ENCODE data around the gene VAMP5. TPM values are rescaled to one million over a fixed set of nuclear protein-coding genes. Genes with fewer than 3 reads are reported as not detected.

The VAMP5 gene
- total RNA-seq, 1 experiment from 2014 or later = 0.59 TPM

DNA sequence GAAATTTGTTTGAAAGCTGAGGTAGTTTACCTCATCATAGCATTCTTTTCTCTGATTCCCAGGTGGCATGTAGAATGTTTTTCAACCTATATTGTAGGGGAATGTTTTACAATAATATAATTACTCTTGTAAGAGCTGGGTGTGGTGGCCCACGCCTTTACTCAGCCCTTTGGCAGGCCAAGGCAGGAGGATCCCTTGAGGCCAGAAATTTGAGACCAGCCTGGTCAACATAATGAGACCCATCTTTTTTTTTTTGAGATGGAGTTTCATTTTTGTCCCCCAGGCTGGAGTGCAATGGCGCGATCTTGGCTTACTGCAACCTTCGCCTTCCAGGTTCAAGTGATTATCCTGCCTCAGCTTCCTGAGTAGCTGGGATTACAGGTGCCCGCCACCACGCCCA lies 35.4 kb downstream of the VAMP5 start:
- no peak overlapping the region for H3K27ac Mint-ChIP-seq
- Histone ChIP-seq H4K91ac (ENCODE audit: insufficient read length, low read depth, low read length) (no peak overlapping the region), H2BK15ac (ENCODE audit: low read depth, low read length) (no peak overlapping the region), H3K27me3 (ENCODE audit: insufficient read depth, low read length) (no peaks in the 10 kb centered on the region), H3K9me3 (ENCODE audit: control insufficient read depth, low read depth, low read length) (no peaks in the 10 kb centered on the region), H4K8ac (replicated peaks; ENCODE audit: insufficient read length, low read depth, low read length) (no peak overlapping the region), H3K27ac (ENCODE audit: insufficient read length, low read depth, low read length) (no peak overlapping the region), H3K23ac (ENCODE audit: insufficient read length, low read depth, low read length) (no peak overlapping the region), H3K9ac (ENCODE audit: extremely low read depth, insufficient read length, low read length) (no peak overlapping the region), H2AFZ (ENCODE audit: low read length) (no peak overlapping the region), H2BK12ac (ENCODE audit: insufficient read length, low read depth, low read length) (no peak overlapping the region), H2BK20ac (ENCODE audit: low read depth, low read length, poor library complexity, severe bottlenecking) (no peak overlapping the region), H2BK120ac (ENCODE audit: low read depth, low read length, poor library complexity, severe bottlenecking) (no peak overlapping the region), H3K4me1 (ENCODE audit: insufficient read depth, low read length) (no peaks in the 10 kb centered on the region; the same call in 1 of the 2 replicates), H3K23me2 (ENCODE audit: insufficient read length, low read depth, low read length, poor library complexity, severe bottlenecking) (no peaks in the 10 kb centered on the region), H3K4me2 (ENCODE audit: insufficient read depth, insufficient read length, low read length) (no peak overlapping the region), H3K56ac (ENCODE audit: insufficient read length, low read depth, low read length) (no peak overlapping the region), H3K4ac (ENCODE audit: low read depth, low read length) (no peak overlapping the region), H3K14ac (ENCODE audit: insufficient read depth, low read length) (no peak overlapping the region), H2BK5ac (ENCODE audit: insufficient read length, low read length) (no peak overlapping the region), H3K79me2 (ENCODE audit: insufficient read depth, low read length) (peaks cover 13% of the 10 kb centered on the region; the same call in 1 of the 2 replicates), H3K18ac (ENCODE audit: insufficient read length, low read depth, low read length) (no peak overlapping the region), H2AK5ac (ENCODE audit: insufficient read length, low read length) (no peak overlapping the region), H3T11ph (ENCODE audit: low read length) (no peak overlapping the region), H4K5ac (ENCODE audit: insufficient read length, low read depth, low read length) (no peak overlapping the region), H3K79me1 (ENCODE audit: insufficient read depth, low read depth, low read length, poor library complexity, severe bottlenecking) (peaks cover 18% of the 10 kb centered on the region), H4K20me1 (ENCODE audit: control insufficient read depth, insufficient read depth, insufficient read length) (no peaks in the 10 kb centered on the region)
- no peak overlapping the region for H3K4me3 Mint-ChIP-seq
- DNase-seq = no peak
- no CpG with 5 or more reads among the region's 6 CpGs for WGBS (ENCODE audit: extremely low coverage, insufficient read length, low lambda C conversion rate)
- no peaks in the 10 kb centered on the region for H3K27me3 Mint-ChIP-seq (ENCODE audit: low read depth)
- TF ChIP-seq, protein P1, sequence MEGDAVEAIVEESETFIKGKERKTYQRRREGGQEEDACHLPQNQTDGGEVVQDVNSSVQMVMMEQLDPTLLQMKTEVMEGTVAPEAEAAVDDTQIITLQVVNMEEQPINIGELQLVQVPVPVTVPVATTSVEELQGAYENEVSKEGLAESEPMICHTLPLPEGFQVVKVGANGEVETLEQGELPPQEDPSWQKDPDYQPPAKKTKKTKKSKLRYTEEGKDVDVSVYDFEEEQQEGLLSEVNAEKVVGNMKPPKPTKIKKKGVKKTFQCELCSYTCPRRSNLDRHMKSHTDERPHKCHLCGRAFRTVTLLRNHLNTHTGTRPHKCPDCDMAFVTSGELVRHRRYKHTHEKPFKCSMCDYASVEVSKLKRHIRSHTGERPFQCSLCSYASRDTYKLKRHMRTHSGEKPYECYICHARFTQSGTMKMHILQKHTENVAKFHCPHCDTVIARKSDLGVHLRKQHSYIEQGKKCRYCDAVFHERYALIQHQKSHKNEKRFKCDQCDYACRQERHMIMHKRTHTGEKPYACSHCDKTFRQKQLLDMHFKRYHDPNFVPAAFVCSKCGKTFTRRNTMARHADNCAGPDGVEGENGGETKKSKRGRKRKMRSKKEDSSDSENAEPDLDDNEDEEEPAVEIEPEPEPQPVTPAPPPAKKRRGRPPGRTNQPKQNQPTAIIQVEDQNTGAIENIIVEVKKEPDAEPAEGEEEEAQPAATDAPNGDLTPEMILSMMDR (conservative IDR thresholded peaks at IDR 0.05) = no peak
- H3K4me1 Mint-ChIP-seq = peaks cover 5 to 9% of the 10 kb centered on the region in 2 experiments; a peak in 3 of 4 replicates
- no peaks in the 10 kb centered on the region for H3K9me3 Mint-ChIP-seq
- peaks cover 27 to 53% (median 39%) of the 10 kb centered on the region in 3 experiments; a peak in 6 of 7 replicates for H3K36me3 Mint-ChIP-seq (ENCODE audit: insufficient read depth in 1 of 3, low read depth in 3 of 3)

Measured in H9 (cell line).